Measurements from ENCODE around the gene EYA2.

GRCh38 chr20:47223896-47224295, 329.3 kb downstream of the EYA2 start:
- TF ChIP-seq CTCF (optimal IDR thresholded peaks at IDR 0.05 in 1 of 3, IDR thresholded peaks at IDR 0.05 in 1 of 3, conservative IDR thresholded peaks at IDR 0.05 in 1 of 3; ENCODE audit: extremely low read depth in 1 of 3, insufficient read depth in 2 of 3, low read length in 3 of 3) (no peak), EZH2 (IDR thresholded peaks at IDR 0.05; ENCODE audit: low read length) (no peak)
